Psoas muscle (tissue), 8 donors: Measurements from ENCODE around the gene UBE2F. TPM values are rescaled to one million over a fixed set of nuclear protein-coding genes. Genes with fewer than 3 reads are reported as not detected.

Experiments used
- ATAC-seq, 4 donors: fragments of 200-7000 bp; cut with Tn5 transposase; one replicate each; pipeline ENCODE4 v1.9.1; 2020; ENCODE audit warnings: moderate library complexity in 3 of 4, mild to moderate bottlenecking in 2 of 4
- DNase-seq, 2 donors: peaks; one replicate each; pipeline ENCODE4 v3.0.0-alpha.2; 2020
- H3K27ac ChIP-seq: fragments of 200-600 bp; one replicate; pipeline ENCODE4 v1.8.0; 2022
- H3K27me3 ChIP-seq, 3 donors: fragments of 200-600 bp in 1 of 3; one replicate each; pipeline versions ENCODE4 v1.6.1 to v1.8.0; 2013 to 2022; ENCODE audit warnings: low read length in 2 of 3, mild to moderate bottlenecking in 2 of 3, moderate library complexity in 1 of 3; ENCODE audit not compliant: insufficient read depth in 3 of 3
- H3K36me3 ChIP-seq, 2 donors: fragments of 200-600 bp in 1 of 2; one replicate each; pipeline versions ENCODE4 v1.6.1 to v1.8.0; 2013 to 2022; ENCODE audit warnings: low read depth in 1 of 2, mild to moderate bottlenecking in 1 of 2, moderate library complexity in 1 of 2; ENCODE audit not compliant: insufficient read depth in 1 of 2
- H3K4me1 ChIP-seq: fragments of 200-600 bp; one replicate; pipeline ENCODE4 v1.8.0; 2022
- H3K4me3 ChIP-seq: fragments of 200-600 bp; one replicate; pipeline ENCODE4 v1.8.0; 2022; ENCODE audit warnings: mild to moderate bottlenecking
- H3K9me3 ChIP-seq: fragments of 200-600 bp; one replicate; pipeline ENCODE4 v1.8.0; 2022
- WGBS, 3 donors: extraction: QIAGEN DNeasy Blood & Tissue Kit; methylation state at CpG; one replicate each; pipeline versions ENCODE4 v1.1.6 to v1.1.7; 2013; 5-methylcytosine and 5-hydroxymethylcytosine counted together
- intact Hi-C, 2 donors: fragments of 100-400 bp; cut with DNase I; formaldehyde crosslinking; loops; one replicate each; pipeline versions ENCODE4 v1.11.0 to v1.14.2; 2022
- long read RNA-seq, 2 donors: library from polyadenylated mRNA; unstranded; transcript quantifications; one replicate each; pipeline ENCODE4 v2.0.0, GENCODE V29; 2021
- polyA plus RNA-seq, 3 donors: library from polyadenylated mRNA; stranded (reverse); fragments of 200-250 nt; gene quantifications; one replicate each; pipeline ENCODE4 v1.2.3, GENCODE V29; 2013
- total RNA-seq, 4 donors: library from RNA; stranded (reverse); fragmentation: NEBNext Ultra II Directional in 2 of 4; extraction: Animal tissue kit (Norgen Biotek cat#: 25700) in 2 of 4; gene quantifications; one replicate each; pipeline versions ENCODE4 v1.2.1 to v1.2.4, GENCODE V29; 2021 to 2023
- TF ChIP-seq, protein P1 (sequence below): fragments of 200-600 bp; IDR thresholded peaks from one replicate; pipeline ENCODE4 v1.8.0; 2022; ENCODE audit warnings: antibody characterized with exemption
- donor health status: healthy with polysubstance abuse.
- donor health status: DM: no; HTN: no; CAD: no; lungs with moderate emphysema.
- donor health status: Bipolar disorder and iron deficiency.
- donor health status: healthy.
- donor health status: DM: yes; HTN: yes; CAD: no.
- donor health status: DM: no; HTN: no; CAD: no.
- donor health status: DM: no; HTN: no; CAD: no.
- donor health status: DM: yes; HTN: yes; CAD: no.

Gene UBE2F
- total RNA-seq (10 to 100 TPM; 46.0 to 67.5 (median 52.5) TPM), polyA plus RNA-seq (100 to 1,000 TPM in 2 of 3 donors, 10 to 100 TPM in 1; 74.2 to 134 (median 101) TPM)
- long read RNA-seq, donor 1, transcript UBE2F-201 (10 exons, 2,009 nt): major isoform, 34 of 50 reads
- long read RNA-seq, donor 1, partial matches to known transcripts: 9 of 50 reads
- long read RNA-seq, donor 1, other reads (novel, unspliced or antisense): 4 of 50 reads
- long read RNA-seq, donor 2, transcript UBE2F-215 (9 exons, 1,242 nt): minor isoform, 5 of 92 reads
- long read RNA-seq, donor 2, transcript UBE2F-201 (10 exons, 2,009 nt): major isoform, 61 of 92 reads
- long read RNA-seq, donor 2, partial matches to known transcripts: 11 of 92 reads
- long read RNA-seq, donor 2, other reads (novel, unspliced or antisense): 9 of 92 reads

GRCh38 chr2:237966565-237967462, at the start of gene UBE2F:
Gene UBE2F (plus strand): TSS chr2:237967014. CDS start chr2:237973108, 6,094 bp downstream.
- Histone ChIP-seq H3K4me3 (peak within 1 kb of the TSS; percentile 88), H3K27ac (peak within 1 kb of the TSS; percentile 78), H3K27me3 (no peaks in the 10 kb centered on the region), H3K4me1 (peaks cover 25% of the 10 kb centered on the region), H3K9me3 (no peaks in the 10 kb centered on the region), H3K36me3 (no peaks in the 10 kb centered on the region)
- DNase-seq (peak; percentile 97 to 99), ATAC-seq (peak; percentile 97 to 99 (median 98))
- WGBS, 3 donors: 0 to 1% (median 1%) methylated on average over 81 to 123 of the region's 123 CpGs
- intact Hi-C loops: loop anchor here (2.0 to 10.0 kb wide), 6 partner anchors 40 to 170 kb away; partner anchors contain the start of genes KLHL30 (in 2 of the 2) and RAMP1 (in 2 of the 2)
- TF ChIP-seq, protein P1, sequence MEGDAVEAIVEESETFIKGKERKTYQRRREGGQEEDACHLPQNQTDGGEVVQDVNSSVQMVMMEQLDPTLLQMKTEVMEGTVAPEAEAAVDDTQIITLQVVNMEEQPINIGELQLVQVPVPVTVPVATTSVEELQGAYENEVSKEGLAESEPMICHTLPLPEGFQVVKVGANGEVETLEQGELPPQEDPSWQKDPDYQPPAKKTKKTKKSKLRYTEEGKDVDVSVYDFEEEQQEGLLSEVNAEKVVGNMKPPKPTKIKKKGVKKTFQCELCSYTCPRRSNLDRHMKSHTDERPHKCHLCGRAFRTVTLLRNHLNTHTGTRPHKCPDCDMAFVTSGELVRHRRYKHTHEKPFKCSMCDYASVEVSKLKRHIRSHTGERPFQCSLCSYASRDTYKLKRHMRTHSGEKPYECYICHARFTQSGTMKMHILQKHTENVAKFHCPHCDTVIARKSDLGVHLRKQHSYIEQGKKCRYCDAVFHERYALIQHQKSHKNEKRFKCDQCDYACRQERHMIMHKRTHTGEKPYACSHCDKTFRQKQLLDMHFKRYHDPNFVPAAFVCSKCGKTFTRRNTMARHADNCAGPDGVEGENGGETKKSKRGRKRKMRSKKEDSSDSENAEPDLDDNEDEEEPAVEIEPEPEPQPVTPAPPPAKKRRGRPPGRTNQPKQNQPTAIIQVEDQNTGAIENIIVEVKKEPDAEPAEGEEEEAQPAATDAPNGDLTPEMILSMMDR: no peak

- TF ChIP-seq, protein P1: no peak
- Histone ChIP-seq H3K27me3 (no peaks in the 10 kb centered on the region), H3K36me3 (no peaks in the 10 kb centered on the region), H3K4me1 (no peaks in the 10 kb centered on the region), H3K9me3 (no peaks in the 10 kb centered on the region), H3K4me3 (no peak overlapping the region), H3K27ac (no peak overlapping the region)
- intact Hi-C loops: no loop called here
- 89 to 94% (median 92%) methylated on average over 5 of the region's 5 CpGs for WGBS, 3 donors
- DNase-seq (no peak), ATAC-seq (no peak)
Measured at GRCh38 chr2:237917696-237918374, 49.0 kb upstream of the UBE2F start.

- no peak for DNase-seq
- Histone ChIP-seq H3K27me3 (no peaks in the 10 kb centered on the region), H3K27ac (peak overlapping the region; percentile 36), H3K4me3 (no peak overlapping the region), H3K4me1 (no peaks in the 10 kb centered on the region), H3K36me3 (no peaks in the 10 kb centered on the region), H3K9me3 (no peaks in the 10 kb centered on the region)
- 60 to 67% (median 60%) methylated on average over 6 of the region's 6 CpGs for WGBS, 3 donors
- ATAC-seq: no peak
- intact Hi-C loops: no loop called here
- TF ChIP-seq, protein P1: no peak
Measured at GRCh38 chr2:237919593-237919992, 47.2 kb upstream of the UBE2F start.

GRCh38 chr2:237920673-237921072, 46.1 kb upstream of the UBE2F start:
- peak in 1 of 4 donors; percentile 35 for ATAC-seq
- TF ChIP-seq, protein P1: no peak
- H3K36me3 ChIP-seq: no peaks in the 10 kb centered on the region
- H3K9me3 ChIP-seq: no peaks in the 10 kb centered on the region
- H3K27me3 ChIP-seq: no peaks in the 10 kb centered on the region
- H3K4me1 ChIP-seq: no peaks in the 10 kb centered on the region
- no peak overlapping the region for H3K27ac ChIP-seq
- intact Hi-C loops: no loop called here
- WGBS, 3 donors: 69 to 74% (median 69%) methylated on average over 14 of the region's 14 CpGs
- no peak overlapping the region for H3K4me3 ChIP-seq
- no peak for DNase-seq
